Ishikawa (cell line): ENCODE measurements around the gene MINDY4B.

Source experiments
- NFIC ChIP-seq: IDR thresholded peaks from 2 replicates; pipeline ENCODE4 v1.6.1; 2012
- TAF1 ChIP-seq: IDR thresholded peaks from 2 replicates; pipeline ENCODE4 v1.6.1; 2012; ENCODE audit warnings: low read depth, mild to moderate bottlenecking
- TCF12 ChIP-seq: IDR thresholded peaks from 2 replicates; pipeline ENCODE4 v1.6.1; 2012; ENCODE audit warnings: low read depth

DNA sequence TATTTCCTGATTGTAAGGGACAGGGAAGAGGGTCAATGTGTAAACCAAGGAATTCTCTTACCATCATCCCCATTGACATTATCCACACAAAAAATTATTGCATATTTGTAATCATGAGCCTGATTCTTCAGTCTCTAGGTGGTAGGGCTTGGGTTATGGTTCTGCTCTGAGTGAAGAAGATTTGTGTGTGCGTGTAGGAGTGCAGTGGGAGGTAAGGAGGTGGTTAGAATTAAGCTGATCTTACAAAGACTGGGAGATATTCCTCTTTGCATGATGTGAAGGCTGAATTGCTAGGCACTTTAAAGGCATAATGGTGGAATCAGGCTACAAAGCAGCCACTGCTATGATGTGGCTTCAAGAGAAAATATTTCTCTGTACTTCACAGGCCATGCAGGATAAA is 23.0 kb upstream of the MINDY4B start:
- TF ChIP-seq TAF1 (no peak), NFIC (no peak), TCF12 (no peak)
